NCI-H2081 treated with DMSO at 0.1 percent for 48 hours (cell line): Measurements from ENCODE around the gene TBC1D19.
A peak's percentile ranks its signal among the peaks of the same experiment; 100 is the strongest.
"Not testable (repeated sequence)": the region's sequence is repeated elsewhere in the genome, so short reads cannot be mapped to it uniquely, and the experiment has no call there.

Source experiments
- DNase-seq: peaks from one replicate; lab custom pipeline; 2025; lab: John Stamatoyannopoulos, UW

The TBC1D19 gene

DNA sequence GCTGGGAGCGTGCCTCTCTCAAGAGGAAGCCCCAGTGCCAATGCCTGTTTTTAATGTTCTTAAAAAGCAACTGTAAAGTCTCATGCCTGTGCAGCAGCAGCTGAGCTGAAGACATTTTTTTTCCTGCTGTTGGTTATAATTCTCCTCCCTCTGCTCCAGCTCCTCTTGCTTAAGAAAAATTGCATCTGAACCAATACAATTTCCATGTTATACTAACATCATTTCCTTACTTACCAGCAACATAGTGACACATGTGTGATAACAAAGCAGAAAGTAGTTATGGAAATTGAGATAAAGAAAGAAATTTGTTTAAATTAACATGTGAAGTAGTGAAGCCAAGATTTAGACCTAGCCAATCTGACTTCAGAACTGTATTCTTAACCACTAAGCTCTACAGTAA is 101.4 kb downstream of the TBC1D19 start:
- no peak for DNase-seq

DNA sequence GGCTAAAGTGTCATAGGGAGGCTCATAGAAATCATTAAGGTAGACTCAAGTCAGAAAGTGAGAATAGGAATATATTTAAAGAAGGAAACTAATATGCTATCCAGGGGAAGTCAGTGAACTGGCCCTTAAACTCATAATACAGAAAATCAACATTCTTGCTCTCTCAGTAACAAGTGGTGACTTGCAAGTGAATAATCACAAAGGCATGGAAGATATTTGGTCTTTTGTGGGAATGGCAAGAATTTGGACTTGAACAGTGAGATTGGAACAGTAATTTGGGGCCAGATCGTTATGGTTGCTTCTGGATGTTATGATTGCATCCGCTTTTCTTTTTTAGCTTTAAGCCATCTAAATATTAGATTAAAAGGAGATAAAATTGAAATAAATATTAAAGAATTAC is 103.8 kb downstream of the TBC1D19 start:
- no peak for DNase-seq

DNA sequence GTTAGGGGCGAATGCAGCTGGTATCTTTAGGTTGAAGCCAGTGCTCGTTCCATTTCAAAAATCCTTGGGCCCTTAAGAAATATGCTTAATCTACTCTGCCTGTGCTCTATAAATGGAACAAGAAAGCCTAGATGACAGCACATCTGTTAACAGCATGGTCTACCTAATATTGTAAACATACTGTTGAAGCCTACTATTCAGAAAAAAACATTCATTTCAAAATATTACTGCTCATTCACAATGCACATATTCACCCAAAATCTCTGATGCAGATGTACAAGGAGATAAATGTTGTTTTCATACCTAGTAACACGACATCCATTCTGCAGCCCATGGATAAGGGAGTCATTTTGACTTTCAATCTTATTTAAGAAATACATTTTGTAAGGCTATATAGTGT is 106.6 kb downstream of the TBC1D19 start:
- DNase-seq: no peak

DNA sequence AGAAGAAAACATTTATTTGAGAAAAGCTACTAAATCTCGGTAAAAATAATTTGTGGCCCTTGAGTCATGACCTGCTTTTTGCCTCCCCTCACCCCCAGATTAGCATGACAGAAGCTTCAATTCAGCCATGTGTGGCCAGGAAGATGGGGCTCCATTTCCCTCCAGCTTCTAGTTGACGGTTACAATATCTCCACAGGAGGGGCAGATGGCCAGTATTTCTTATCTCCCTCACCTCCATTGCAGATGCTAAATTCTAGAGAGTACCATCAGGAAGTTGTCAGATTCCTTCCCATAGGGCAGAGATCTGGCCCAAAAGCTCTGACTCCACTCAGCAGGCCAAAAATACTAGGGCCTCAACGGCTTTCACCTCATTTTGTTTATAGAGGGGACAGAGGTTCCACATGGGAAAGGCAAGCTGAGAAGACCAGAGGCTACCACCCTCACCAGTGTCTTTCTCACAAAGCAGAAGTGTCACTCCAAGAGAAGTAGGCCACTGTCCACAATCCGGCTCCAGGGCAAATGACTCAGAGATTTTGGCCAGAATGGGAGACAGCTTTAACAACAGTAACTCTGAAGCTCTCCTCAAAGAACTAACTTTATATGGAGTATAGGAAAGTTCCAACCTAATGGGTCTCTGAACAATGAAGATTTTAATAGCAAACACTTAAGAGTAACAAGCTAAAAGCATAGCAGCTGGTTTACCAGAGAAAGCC is 108.3 kb downstream of the TBC1D19 start:
- no peak for DNase-seq

DNA sequence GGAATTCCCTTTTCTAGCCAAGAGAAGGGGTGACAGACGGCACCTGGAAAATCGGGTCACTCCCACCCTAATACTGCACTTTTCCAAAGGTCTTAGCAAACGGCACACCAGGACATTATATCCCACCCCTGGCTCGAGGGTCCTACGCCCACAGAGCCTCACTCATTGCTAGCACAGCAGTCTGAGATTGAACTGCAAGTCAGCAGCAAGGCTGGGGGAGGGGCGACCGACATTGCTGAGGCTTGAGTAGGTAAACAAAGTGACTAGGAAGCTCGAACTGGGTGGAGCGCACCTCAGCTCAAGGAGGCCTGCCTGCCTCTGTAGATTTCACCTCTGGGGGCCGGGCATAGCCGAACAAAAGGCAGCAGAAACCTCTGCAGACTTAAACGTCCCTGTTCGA is 110.2 kb downstream of the TBC1D19 start:
- not testable (repeated sequence) for DNase-seq

DNA sequence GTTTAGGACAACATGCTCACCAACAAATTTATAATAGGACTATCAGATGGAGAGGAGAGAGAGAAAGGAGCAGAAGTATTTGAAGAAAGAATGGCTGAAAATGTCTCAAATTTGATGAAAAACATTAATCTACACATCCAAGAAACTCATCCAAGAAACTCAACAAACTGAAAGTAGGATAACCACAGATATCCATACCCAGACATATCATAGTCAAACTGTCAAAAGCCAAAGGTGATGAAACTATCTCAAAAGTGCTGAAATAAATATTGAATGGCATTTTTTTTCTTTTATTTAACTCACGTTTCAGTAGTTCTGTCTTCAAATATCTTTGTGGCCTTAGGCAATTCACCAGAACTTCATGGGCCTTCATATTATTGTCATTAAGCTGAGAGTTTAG is 116.2 kb downstream of the TBC1D19 start:
- no peak for DNase-seq

DNA sequence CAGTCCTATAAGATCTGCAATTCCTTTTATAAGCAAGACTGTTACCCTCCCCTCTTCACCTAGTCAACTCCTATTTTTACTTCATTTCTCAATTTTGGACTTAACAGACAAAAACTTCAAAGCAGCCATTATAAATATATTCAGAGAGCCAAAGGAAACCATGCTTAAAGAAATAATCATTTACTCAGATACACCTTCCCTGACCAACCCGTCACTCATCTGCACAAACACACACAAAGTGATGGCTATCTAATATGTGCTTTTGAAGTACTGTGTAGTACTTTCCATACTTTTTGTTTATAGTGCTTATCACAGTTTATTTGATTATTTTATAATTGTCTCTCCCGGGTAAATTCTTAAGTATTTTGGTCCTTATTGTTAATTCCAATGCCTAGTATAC is 117.2 kb downstream of the TBC1D19 start:
- DNase-seq: no peak

DNA sequence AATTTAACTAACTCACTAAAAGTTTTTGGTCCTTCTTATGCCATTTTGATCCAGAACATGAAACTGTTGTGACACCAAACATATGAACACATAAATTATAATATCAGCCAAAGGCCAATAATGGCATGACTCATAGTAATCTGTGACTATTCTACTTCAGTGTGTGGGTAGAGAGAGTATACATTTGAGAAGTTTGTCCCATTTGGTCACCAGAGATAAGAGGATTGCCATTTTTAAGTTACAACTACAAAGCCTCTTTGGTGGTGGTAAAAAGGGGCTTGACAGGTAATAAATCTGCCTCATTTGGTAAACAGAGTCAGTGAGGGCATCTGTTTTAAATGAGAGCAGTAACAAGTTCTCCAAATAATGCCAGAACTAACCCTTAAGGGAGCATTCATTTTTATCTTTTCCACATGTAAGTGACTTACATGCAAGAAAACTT is 117.9 kb downstream of the TBC1D19 start:
- no peak for DNase-seq

DNA sequence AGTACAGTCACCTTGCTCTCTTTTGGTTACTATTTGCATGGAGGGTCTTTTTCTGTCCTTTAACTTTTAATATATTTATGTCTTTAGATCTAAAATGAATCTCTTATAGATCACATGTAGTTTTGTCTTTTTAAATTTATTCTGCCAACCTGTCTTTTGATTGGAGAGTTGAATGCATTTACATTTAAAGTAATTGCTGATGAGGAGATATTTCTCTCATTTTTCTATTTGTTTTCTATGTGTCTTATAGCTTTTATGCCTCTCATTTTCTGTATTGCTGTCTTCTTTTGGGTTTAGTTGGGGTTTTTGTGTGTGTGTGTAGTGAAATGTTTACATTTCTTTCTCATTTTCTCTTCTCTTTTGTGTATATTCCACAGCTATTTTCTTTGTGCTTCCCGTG is 123.5 kb downstream of the TBC1D19 start:
- no peak for DNase-seq

DNA sequence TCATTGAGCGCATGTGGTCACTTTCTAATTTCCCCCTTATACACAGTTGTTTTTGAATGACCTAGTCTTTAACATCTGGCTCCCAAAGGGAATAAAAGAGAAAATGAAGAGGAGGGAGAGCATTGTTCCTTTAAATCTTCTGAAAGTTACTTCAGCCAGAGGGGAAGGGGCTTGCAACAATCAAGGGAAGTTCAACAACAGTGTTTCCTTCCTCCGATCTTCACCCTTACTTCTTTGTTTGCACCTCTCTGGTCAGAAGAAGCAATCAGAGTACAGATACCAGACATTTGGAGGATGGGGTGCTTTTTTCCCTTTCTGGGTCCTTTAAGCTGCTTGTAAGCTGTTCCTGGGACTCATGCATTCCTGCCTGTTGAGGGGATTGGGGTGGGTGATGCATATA is 125.4 kb downstream of the TBC1D19 start:
- DNase-seq: no peak

DNA sequence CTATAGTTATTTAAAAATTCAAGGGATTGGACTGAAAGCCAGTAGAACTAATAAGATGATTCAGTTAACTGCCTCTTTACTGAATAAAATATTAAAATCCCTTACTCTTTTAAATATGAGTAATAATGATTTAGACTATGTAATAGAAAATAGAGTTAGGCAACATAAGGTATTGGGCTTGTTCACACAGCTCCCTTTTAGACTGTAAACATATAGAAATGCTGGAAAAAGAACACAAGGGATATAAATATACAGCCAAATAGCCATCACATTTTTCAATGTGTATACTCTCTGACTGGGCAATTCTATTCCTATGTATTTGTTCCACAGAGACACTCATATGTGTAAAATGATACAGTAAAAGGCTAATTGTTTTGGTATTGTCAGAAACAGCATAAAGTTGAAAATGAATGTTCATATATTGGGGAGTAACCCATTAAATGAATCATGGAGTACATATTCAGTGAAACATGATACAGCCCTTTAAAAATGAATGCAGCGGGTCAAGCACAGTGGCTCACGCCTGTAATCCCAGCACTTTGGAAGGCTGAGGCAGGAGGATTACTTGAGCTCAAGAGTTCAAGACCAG is 129.8 kb downstream of the TBC1D19 start:
- no peak for DNase-seq

DNA sequence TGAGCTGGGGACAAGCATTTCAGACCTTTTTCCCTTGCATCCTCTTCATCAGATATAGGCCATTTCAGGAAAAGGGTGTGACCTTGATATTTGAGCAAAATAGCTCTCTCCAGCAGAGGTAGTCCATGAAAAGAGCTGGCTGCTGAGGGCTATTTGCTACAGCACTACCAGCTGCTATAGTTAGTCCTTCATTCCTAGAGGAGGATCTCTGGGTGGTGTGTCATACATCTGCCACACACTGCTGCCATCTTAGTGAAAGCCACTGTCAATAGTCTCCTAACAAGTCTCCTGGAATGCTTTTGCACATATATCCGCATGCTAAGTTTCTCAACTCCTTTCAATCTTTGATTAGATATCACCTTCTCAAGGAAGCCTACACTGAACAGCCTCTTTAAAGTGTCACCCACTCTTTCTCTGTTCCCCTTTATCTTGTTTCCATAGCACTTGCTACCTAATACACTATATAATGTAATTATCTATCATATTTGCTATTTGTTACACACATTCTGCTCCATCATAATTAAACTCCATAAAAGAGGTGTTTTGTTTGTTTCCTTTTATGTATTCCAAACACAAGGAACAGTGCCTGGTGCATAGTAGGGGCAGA is 131.9 kb downstream of the TBC1D19 start:
- no peak for DNase-seq

DNA sequence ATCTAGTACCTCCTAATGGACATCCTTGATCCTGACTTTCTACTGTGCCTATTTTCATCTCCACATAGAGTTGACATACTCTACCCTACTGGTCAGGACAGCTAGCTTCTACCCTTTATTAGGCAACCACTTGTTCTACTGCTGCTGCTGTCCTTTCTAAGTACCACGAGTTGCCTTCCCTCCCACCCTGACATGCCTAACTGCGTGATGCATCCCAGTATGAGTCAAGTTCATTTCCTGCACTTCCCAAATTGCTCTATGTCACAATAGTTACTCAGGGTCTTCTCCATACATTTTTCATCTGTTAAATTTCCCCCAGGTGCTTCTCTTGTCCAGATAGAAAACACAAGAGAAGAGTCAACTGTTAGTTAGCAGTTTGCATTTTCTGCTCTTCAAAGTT is 133.4 kb downstream of the TBC1D19 start:
- no peak for DNase-seq

DNA sequence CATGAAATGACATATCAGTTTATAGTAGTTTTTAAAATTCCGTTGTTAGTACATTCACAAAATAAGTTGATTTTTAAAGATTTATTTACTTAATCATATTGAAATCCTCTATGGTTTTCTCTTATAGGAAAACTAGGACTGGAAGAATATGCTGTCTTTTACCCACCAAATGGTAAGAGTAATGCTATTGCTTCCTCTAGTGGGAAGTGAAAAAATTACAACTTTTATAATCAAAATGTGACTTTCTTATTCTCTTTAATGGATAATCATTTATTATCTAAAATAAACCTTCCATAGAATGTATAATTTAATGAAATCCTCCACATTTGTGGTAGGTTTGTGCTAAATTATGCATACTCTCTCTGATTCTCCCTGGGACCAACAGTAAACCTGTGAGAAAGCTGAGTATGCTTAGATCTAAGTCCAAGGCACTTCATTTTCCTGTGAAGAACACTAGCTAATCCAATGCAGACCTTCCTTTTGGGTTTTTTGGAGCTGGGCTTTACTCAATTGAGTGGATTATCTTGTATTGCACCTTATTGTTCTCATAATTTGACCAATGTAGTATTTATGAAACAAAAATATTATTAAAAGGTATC is 136.2 kb downstream of the TBC1D19 start:
- peak; percentile 15 for DNase-seq

DNA sequence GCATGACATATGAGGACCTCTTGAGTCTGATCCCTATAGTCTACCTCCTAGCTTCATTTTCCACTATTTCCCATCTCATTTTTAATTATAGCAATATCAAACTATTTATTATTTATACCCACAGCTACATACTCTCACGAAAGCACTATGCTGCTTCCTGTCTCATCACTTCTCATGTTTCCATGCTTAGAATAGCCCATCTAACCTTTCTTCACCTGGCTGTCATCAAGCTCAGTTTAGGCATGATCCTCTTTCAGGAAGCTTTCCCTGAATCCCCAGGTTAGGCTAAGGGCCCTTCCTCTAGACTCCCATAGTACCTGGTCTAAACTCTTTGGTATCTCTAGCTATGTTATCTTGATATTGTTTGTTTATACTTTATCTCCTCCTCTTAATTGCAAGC is 137.8 kb downstream of the TBC1D19 start:
- DNase-seq: no peak

DNA sequence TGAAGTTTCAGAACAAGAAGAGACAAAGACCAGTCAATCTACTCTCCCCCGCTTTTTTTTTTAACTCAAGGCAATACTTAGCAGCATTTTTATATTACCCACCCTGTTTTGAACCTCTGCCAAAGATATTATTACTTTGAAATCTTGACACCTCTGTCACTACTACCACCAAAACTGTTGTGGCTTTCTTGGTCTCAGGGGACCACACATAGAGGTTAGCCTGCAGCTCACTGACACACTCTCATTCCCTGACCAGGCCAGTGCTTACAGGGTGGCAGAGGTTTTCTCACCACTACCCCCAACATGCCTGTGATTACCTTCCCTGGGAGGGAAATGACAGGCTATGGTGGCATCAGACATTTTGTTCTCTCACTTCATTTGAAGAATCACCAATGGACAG is 139.3 kb downstream of the TBC1D19 start:
- no peak for DNase-seq

DNA sequence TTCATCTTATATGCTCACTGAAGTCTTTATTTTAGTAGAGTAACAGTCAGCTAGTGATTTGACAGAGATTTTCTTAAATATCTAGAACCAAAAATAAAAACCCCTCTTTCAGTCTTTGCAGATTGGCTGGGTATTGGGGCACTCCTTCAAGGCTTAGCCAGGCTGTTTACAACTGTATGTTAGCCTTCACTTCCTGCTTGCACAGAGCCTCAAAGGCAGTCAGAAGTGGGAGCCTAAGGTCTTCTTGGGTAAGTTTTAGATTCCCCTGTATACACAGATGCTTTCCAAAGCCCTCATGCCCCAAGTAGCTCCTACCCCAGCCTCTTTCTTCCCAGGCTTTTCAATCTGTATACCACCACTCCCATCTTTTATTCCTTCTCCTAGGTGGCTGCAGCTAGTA is 140.7 kb downstream of the TBC1D19 start:
- no peak for DNase-seq

DNA sequence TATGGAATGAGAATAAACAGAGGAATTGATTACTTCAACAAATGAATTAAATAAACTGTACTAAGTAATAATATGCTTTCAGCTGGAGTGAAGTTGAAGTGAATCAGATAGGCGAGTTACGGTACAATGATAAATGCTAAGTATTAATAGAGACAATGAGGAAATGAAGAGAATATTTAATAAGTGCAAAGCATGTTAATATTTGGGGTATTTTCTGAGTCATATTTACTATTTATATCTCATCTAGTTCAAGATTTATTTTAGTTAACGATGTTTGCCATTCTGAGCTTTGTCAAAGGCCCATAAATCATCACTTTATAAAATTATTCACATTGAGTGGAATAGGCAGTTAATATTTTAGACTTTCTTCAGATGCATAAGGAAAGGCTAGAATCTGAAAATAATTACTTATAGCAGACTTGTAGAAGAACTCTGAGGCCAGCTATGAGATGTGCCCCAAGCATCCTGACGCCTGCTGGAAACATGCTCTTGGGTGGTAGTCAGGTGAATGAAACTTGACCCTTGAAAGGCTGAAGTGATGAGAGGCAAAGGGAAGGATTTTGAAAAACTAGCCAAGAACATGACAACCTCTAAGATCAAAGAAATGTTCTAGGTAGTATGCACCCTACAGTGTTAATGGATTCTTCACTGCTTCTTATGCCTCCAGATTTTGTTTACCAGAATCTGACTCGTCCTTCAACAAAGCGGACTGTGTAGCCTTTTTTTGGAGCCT is 142.9 kb downstream of the TBC1D19 start:
- DNase-seq: no peak

DNA sequence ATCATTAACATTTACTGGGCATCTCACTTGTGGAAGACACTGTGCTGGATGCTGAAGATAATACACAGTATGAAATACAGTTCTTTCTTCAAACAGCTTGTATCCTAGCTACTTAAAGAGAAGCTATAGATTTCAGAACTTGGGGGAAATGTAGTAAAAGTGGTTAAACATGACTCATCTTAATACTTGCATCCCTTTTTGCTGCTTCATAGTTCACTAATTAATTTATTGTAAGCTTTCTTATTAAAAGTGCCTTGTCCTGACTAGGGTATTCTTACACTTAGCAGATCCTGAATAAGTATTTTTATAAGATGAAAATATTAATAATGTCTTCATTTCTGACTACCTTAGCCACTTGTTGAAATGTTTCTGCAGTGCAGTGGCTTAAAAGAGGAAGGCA is 144.0 kb downstream of the TBC1D19 start:
- no peak for DNase-seq

DNA sequence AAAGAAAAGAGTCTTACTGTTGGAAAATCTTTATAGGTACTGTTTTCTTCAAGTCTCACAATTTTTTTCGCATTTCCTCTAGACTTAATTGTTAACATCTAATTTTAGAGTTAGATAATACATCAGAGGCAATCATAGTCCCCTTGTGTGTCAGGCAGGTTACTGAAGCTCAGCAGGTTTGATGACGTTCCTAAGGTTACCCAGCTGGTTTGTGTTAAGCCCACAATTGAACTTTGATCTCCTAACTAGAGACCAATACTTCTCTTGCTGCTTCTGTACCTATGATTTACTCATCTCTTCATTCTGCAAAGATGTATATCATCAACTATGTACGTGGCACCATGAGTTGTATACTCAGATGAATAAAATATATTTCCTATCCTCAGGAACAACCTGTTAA is 145.1 kb downstream of the TBC1D19 start:
- no peak for DNase-seq

DNA sequence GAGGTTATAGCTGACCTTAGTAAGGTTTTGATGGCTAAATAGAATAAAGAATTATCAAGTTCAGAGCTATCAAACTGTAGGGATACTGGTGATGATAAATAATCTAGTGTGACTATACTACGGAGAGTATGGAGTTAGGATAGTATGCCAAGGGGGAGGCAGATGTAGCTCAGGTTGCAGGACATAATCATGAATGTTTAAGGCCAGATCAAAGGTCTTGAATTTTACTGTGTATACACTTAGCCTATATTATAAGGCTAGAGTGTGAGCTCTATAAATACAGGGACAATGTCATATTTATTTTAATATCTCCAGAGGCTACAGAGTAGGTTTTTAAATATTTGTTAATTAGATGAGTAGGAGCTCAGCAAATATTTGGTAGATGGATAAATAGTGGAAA is 145.7 kb downstream of the TBC1D19 start:
- DNase-seq: no peak

DNA sequence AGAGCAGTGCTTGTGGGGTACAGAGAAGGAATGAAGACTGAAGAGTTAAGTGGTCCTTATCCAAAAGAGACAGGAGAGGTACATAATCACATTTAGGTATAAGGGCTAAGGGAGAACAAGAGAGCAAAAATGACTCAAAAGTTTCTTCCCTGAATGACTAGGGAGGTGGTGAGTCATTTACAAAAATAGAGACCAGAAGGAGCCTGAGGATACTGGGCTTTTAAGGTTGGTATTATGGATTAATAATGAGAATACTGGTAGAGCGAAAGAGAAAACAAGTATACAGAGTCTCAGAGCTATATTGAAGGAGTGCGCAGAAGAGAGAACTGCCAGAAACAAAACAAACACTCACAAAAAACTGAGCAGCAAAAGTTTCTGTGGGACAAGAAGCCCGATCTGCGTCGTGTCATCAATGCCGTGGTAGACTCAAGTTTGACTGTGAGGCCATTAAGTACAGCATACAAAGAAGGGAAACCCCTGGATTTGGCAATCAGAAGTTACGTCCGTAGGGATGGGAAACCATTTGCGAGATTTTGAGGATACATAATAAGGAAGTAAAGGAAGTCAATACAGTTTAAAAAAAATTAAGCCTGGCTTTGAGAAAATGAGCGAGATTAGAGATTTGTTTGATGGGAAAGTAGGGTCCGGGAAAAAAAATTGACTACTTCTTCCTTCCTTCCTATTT is 147.6 kb downstream of the TBC1D19 start:
- DNase-seq: no peak
